ENCODE results near the gene ME3.

Gene ME3

DNA sequence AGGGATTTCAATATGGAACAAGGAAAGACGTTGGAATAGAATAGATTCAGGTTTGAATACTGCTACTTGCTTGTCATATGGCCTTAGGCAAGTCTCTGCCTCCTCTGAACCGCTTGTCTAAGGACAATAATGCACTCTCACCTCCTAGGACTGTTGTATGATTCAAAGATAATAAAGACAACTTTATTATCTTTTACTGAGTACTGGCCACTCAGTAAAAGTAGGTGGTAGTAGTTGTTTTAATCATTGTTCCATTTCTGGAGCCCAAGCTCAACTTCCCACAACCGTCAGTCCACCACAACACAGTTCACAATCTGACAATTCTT, 134.2 kb downstream of the ME3 start:
- no peak for TF ChIP-seq CTCF (IDR thresholded peaks at IDR 0.05)

DNA sequence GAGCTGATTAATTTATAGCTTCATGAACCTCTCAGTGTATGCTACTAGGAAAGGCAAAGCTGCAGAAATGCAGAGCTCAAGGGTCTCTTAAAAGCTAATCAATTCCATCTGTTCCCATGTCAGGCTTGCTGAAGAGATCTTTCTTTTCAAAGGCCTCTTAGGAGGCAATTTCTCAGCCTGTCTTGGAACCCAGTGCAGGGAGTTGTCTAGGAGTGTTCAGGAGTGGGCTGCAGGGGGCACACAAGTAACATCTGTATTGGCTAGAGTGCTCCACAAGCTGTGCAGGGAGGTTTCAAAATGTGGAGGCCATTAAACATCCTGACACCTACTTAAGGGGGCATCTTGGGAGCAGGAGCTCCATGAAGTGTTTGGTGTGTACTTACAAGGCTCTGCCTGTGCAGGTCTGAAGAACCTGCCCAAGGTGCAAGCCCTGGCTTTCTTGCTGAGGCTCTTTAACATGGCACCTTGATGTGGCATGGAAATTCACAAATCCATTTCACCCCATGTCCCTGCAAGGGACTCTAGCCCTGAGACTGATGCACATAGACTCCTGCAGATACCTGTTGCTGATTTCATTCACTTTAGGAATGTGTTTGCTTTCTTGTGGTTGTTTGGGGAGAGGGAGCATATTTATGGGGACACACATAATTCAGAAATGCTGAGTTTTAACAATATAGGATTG, 134.7 kb downstream of the ME3 start:
- no peak for TF ChIP-seq CTCF (IDR thresholded peaks at IDR 0.05)

- no peak for TF ChIP-seq CTCF (IDR thresholded peaks at IDR 0.05)
Measured at GRCh38 chr11:86535773-86536172, 136.6 kb downstream of the ME3 start.

GRCh38 chr11:86524620-86525352, 147.6 kb downstream of the ME3 start:
- TF ChIP-seq CTCF (IDR thresholded peaks at IDR 0.05): no peak

DNA sequence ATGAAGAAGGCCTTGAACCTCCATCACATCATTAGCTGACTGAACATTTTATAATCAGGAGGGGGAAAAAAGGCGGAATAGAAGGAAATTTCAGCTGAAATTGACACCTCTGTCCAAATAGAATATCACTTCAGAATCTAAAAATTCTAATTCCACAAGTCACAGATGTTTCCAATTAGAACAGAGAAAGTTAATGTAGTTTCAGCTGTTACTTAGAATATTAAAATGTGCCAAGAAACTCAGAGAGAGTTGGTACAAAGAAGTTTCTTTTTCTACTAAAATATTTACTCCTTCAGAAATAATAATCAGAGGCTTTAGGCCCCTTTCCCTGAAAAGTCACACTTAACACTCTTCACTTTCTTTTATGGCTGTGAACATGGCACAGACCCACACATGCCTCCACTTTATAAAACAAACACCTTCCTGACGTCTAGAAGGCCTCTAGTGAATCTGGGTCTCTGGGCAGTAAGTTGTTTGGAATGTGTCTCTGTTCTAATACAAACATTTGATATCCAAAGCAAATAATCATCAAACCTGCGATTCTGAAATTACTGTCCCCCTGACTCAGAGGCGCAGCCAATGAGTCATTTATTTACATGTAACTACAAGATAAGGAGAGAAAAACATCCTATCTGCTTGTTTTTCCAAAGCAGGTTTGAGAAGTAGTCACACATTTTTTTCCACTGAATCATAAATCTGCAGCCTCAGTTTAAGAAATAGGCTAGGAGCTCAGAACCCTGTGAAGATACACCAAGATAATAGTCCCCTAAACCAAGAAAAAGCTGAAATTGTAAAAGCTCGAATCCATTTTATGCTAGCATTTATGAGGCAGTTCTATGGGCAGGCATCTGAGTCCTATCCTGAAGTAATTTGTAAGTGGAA, 148.4 kb downstream of the ME3 start:
- no peak for TF ChIP-seq CTCF (IDR thresholded peaks at IDR 0.05)

DNA sequence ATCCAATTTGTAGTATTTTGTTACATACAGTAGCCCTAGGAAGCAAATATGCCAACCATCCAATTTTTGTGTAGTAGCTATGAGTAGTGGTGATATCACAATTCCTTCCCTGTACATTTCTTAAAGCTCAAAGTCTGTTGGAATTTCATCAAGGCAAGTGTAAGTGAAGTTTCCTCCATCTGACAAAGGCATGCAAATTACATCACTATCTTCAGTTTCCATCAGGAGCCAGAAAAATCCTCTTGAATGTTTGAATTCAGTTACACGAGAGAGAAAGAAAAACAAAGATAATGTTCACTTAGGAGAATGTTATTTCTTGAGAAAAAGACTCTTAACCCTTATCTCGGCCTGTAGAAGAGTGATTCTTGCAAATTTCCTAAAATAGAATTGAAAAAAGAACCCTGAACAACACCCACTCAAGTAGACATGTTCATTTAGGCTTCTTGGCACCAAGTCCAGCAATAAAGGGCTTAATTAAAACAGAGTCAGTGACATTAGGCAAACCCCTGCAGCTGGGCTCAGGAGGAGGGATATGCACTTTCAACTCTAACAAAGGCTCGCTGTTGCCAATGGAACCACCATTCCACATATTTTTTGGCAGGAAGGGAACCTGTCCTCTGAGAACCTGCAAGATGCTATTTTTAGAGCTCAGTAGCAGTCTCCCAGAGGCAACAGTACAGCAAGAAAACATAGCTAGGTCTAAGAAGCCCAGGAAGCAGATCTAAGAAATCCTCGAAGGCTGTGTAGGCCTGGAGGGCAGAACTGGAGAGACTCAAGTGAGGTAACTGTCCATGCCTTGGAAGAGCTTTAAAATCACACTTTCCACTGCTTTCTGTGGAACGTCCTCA, 153.1 kb downstream of the ME3 start:
- TF ChIP-seq CTCF (IDR thresholded peaks at IDR 0.05): no peak

DNA sequence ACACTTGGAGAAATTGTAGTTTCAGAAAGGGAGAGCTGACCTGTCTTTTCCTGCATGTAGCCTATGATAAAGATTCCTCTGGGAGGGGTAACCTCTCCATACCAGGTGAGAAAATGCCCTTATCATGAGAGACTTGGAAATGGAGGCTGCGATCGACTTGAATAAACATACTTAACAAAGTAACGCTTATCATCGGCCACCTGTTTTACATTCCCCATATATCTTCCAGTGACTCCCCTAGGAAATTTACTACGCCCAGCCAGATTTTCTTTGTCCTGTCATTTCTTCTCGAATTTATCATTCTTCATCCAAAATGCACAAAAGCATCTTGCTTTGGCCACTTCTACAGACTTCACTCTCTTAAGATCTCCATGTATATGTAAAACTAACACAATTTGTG, 154.2 kb downstream of the ME3 start:
- TF ChIP-seq CTCF (IDR thresholded peaks at IDR 0.05): no peak

Data from LNCAP (cell line).